Thymus (tissue), 11 donors: ENCODE results near the gene RIOX2. TPM values are rescaled to one million over a fixed set of nuclear protein-coding genes. Genes with fewer than 3 reads are reported as not detected.

Experiments used
- DNase-seq, 9 donors: peaks; one replicate each; pipeline ENCODE4 v3.0.0-alpha.2; 2013; ENCODE audit warnings: low spot score in 9 of 9, low read depth in 6 of 9, missing footprints in 1 of 9
- H3K27ac ChIP-seq, 2 donors: one replicate each; pipeline ENCODE4 v1.5.1; 2013; ENCODE audit warnings: control low read depth in 1 of 2, low read depth in 1 of 2, low read length in 1 of 2, mild to moderate bottlenecking in 1 of 2, moderate library complexity in 1 of 2
- H3K27me3 ChIP-seq, 2 donors: one replicate each; pipeline ENCODE4 v1.5.1; 2013; ENCODE audit warnings: low read length in 1 of 2; ENCODE audit not compliant: control insufficient read depth in 2 of 2, insufficient read depth in 1 of 2
- H3K36me3 ChIP-seq, 2 donors: one replicate each; pipeline ENCODE4 v1.5.1; 2013; ENCODE audit warnings: low read length in 1 of 2, mild to moderate bottlenecking in 1 of 2, moderate library complexity in 1 of 2; ENCODE audit not compliant: control insufficient read depth in 2 of 2, insufficient read depth in 2 of 2
- H3K4me1 ChIP-seq, 2 donors: one replicate each; pipeline ENCODE4 v1.5.1; 2013; ENCODE audit warnings: low read length in 2 of 2; ENCODE audit not compliant: control insufficient read depth in 2 of 2, insufficient read depth in 2 of 2
- H3K4me3 ChIP-seq, 2 donors: one replicate each; pipeline ENCODE4 v1.5.1; 2013; ENCODE audit warnings: low read length in 2 of 2, control low read depth in 1 of 2, mild to moderate bottlenecking in 1 of 2
- H3K9me3 ChIP-seq, 2 donors: one replicate each; pipeline ENCODE4 v1.5.1; 2013; ENCODE audit warnings: low read length in 1 of 2, mild to moderate bottlenecking in 1 of 2; ENCODE audit not compliant: control insufficient read depth in 2 of 2, insufficient read depth in 1 of 2
- WGBS: extraction: QIAGEN DNeasy Blood & Tissue Kit; methylation state at CpG from one replicate; pipeline ENCODE4 v1.1.7; 2013; 5-methylcytosine and 5-hydroxymethylcytosine counted together
- polyA plus RNA-seq: library from polyadenylated mRNA; stranded (reverse); fragments of 200-250 nt; gene quantifications from one replicate; pipeline ENCODE4 v1.2.3, GENCODE V29; 2013
- total RNA-seq: library from RNA; stranded (reverse); fragments of 120-200 nt; gene quantifications from one replicate; pipeline ENCODE4 v1.2.4, GENCODE V29; 2013
- donor health status: healthy.

Gene RIOX2
- total and polyA plus RNA-seq, 2 donors = 16.9 to 26.2 TPM

GRCh38 chr3:97952872-97953271 is 19.4 kb downstream of the RIOX2 start:
- H3K4me3 ChIP-seq = no peak overlapping the region
- H3K9me3 ChIP-seq = no peaks in the 10 kb centered on the region
- no peak for DNase-seq
- H3K27ac ChIP-seq = no peak overlapping the region
- H3K4me1 ChIP-seq = no peaks in the 10 kb centered on the region
- no peaks in the 10 kb centered on the region for H3K27me3 ChIP-seq
- H3K36me3 ChIP-seq = peaks cover 6 to 33% of the 10 kb centered on the region in 2 donors
- WGBS = 100% methylated on average over 1 of the region's 1 CpG

GRCh38 chr3:97952280-97952679 is 20.0 kb downstream of the RIOX2 start:
- H3K4me1 ChIP-seq = no peaks in the 10 kb centered on the region
- 98% methylated on average over 3 of the region's 3 CpGs for WGBS
- H3K36me3 ChIP-seq = peaks cover 6 to 29% of the 10 kb centered on the region in 2 donors
- no peaks in the 10 kb centered on the region for H3K9me3 ChIP-seq
- no peaks in the 10 kb centered on the region for H3K27me3 ChIP-seq
- H3K4me3 ChIP-seq = no peak overlapping the region
- DNase-seq = no peak
- no peak overlapping the region for H3K27ac ChIP-seq

- H3K4me1 ChIP-seq = no peaks in the 10 kb centered on the region
- WGBS = 96% methylated on average over 3 of the region's 3 CpGs
- no peaks in the 10 kb centered on the region for H3K27me3 ChIP-seq
- DNase-seq = no peak
- H3K4me3 ChIP-seq = no peak overlapping the region
- peaks cover 6 to 43% of the 10 kb centered on the region in 2 donors for H3K36me3 ChIP-seq
- H3K27ac ChIP-seq = no peak overlapping the region
- H3K9me3 ChIP-seq = no peaks in the 10 kb centered on the region
Observed at GRCh38 chr3:97950360-97950759, 21.9 kb downstream of the RIOX2 start.

GRCh38 chr3:97949743-97950142 is 22.5 kb downstream of the RIOX2 start:
- 96% methylated on average over 5 of the region's 5 CpGs for WGBS
- Histone ChIP-seq H3K36me3 (peaks cover 6 to 43% of the 10 kb centered on the region in 2 donors), H3K9me3 (no peaks in the 10 kb centered on the region), H3K4me1 (no peaks in the 10 kb centered on the region), H3K4me3 (no peak overlapping the region), H3K27me3 (no peaks in the 10 kb centered on the region), H3K27ac (no peak overlapping the region)
- DNase-seq = no peak

GRCh38 chr3:97949110-97949485 is 23.1 kb downstream of the RIOX2 start:
- Histone ChIP-seq H3K27me3 (no peaks in the 10 kb centered on the region), H3K4me1 (no peaks in the 10 kb centered on the region), H3K36me3 (peaks cover 6 to 39% of the 10 kb centered on the region in 2 donors), H3K27ac (no peak overlapping the region), H3K4me3 (no peak overlapping the region), H3K9me3 (no peaks in the 10 kb centered on the region)
- WGBS = 98% methylated on average over 2 of the region's 2 CpGs
- DNase-seq = no peak

- 98% methylated on average over 5 of the region's 5 CpGs for WGBS
- no peaks in the 10 kb centered on the region for H3K9me3 ChIP-seq
- peaks cover 6 to 39% of the 10 kb centered on the region in 2 donors for H3K36me3 ChIP-seq
- no peak overlapping the region for H3K4me3 ChIP-seq
- no peak for DNase-seq
- H3K4me1 ChIP-seq = no peaks in the 10 kb centered on the region
- H3K27me3 ChIP-seq = no peaks in the 10 kb centered on the region
- no peak overlapping the region for H3K27ac ChIP-seq
Observed at GRCh38 chr3:97948351-97949109, 23.7 kb downstream of the RIOX2 start.

- no peak overlapping the region for H3K4me3 ChIP-seq
- no peak for DNase-seq
- H3K9me3 ChIP-seq = no peaks in the 10 kb centered on the region
- H3K36me3 ChIP-seq = peaks cover 0 to 15% of the 10 kb centered on the region in 2 donors
- H3K27ac ChIP-seq = no peak overlapping the region
- no peaks in the 10 kb centered on the region for H3K4me1 ChIP-seq
- 96% methylated on average over 4 of the region's 4 CpGs for WGBS
- no peaks in the 10 kb centered on the region for H3K27me3 ChIP-seq
Observed at GRCh38 chr3:97942801-97943546, 29.3 kb downstream of the RIOX2 start.

GRCh38 chr3:97940034-97940433 is 32.2 kb downstream of the RIOX2 start:
- no peak overlapping the region for H3K4me3 ChIP-seq
- no peak for DNase-seq
- H3K27ac ChIP-seq = no peak overlapping the region
- no peaks in the 10 kb centered on the region for H3K9me3 ChIP-seq
- no peaks in the 10 kb centered on the region for H3K27me3 ChIP-seq
- H3K36me3 ChIP-seq = no peaks in the 10 kb centered on the region
- WGBS = 93% methylated on average over 1 of the region's 1 CpG
- H3K4me1 ChIP-seq = no peaks in the 10 kb centered on the region

- Histone ChIP-seq H3K4me3 (no peak overlapping the region), H3K36me3 (no peaks in the 10 kb centered on the region), H3K9me3 (no peaks in the 10 kb centered on the region), H3K27ac (no peak overlapping the region), H3K27me3 (no peaks in the 10 kb centered on the region), H3K4me1 (no peaks in the 10 kb centered on the region)
- 97% methylated on average over 2 of the region's 2 CpGs for WGBS
- DNase-seq = no peak
Observed at GRCh38 chr3:97939401-97939800, 32.8 kb downstream of the RIOX2 start.
